ENCODE results near the gene MOCS1.

Gene MOCS1

GRCh38 chr6:39945626-39946025 is 11.4 kb upstream of the MOCS1 start:
- no peaks in the 10 kb centered on the region for H3K36me3 ChIP-seq (ENCODE audit: control insufficient read depth in 1 of 2, insufficient read depth in 2 of 2, low read depth in 1 of 2, low read length in 2 of 2)
- no peaks in the 10 kb centered on the region for H3K9me3 ChIP-seq (ENCODE audit: control insufficient read depth, low read length)
- H3K23ac ChIP-seq (ENCODE audit: low read length in 2 of 2), result no peak overlapping the region
- no peak overlapping the region for H3K27ac ChIP-seq (ENCODE audit: low read length, poor library complexity, severe bottlenecking)
- H3K9ac ChIP-seq (ENCODE audit: low read length), result no peak overlapping the region
- H3K4me2 ChIP-seq (ENCODE audit: low read length, poor library complexity, severe bottlenecking), result no peak overlapping the region
- peaks cover 7 to 12% of the 10 kb centered on the region in 2 experiments for H3K27me3 ChIP-seq (ENCODE audit: control insufficient read depth in 1 of 2, insufficient read depth in 1 of 2, low read length in 2 of 2)
- 97% methylated on average over 1 of the region's 1 CpG for WGBS
- no peak overlapping the region for H3K4me3 ChIP-seq (ENCODE audit: insufficient read depth in 1 of 2, low read depth in 1 of 2, low read length in 2 of 2)
- H2BK15ac ChIP-seq (ENCODE audit: low read depth, poor library complexity, severe bottlenecking), result no peak overlapping the region
- H2BK120ac ChIP-seq (ENCODE audit: low read depth, low read length), result no peak overlapping the region
- H3K18ac ChIP-seq (ENCODE audit: low read depth in 1 of 2, low read length in 2 of 2), result no peak overlapping the region
- no peak overlapping the region for H3K4ac ChIP-seq (ENCODE audit: low read depth in 1 of 2, low read length in 2 of 2)
- H2AFZ ChIP-seq (ENCODE audit: low read depth, low read length), result no peak overlapping the region
- no peak overlapping the region for H3K14ac ChIP-seq (ENCODE audit: low read length in 2 of 2)
- H2AK5ac ChIP-seq (ENCODE audit: low read length, severe bottlenecking), result no peak overlapping the region
- H4K8ac ChIP-seq (ENCODE audit: low read length), result no peak overlapping the region
- no peak overlapping the region for H4K91ac ChIP-seq (ENCODE audit: low read length)
- H2BK12ac ChIP-seq (ENCODE audit: low read length in 2 of 2), result no peak overlapping the region
- no peaks in the 10 kb centered on the region for H3K79me1 ChIP-seq (replicated peaks; ENCODE audit: low read length, poor library complexity, severe bottlenecking)
- no peak overlapping the region for H2BK5ac ChIP-seq (ENCODE audit: low read depth, low read length, poor library complexity, severe bottlenecking)
- DNase-seq, result no peak
- H3K4me1 ChIP-seq (ENCODE audit: control insufficient read depth, insufficient read depth, low read depth, low read length), result no peaks in the 10 kb centered on the region

- 87% methylated on average over 6 of the region's 7 CpGs for WGBS
- H4K8ac ChIP-seq (ENCODE audit: low read length), result no peak overlapping the region
- no peak overlapping the region for H2AFZ ChIP-seq (ENCODE audit: low read depth, low read length)
- no peak overlapping the region for H2AK5ac ChIP-seq (ENCODE audit: low read length, severe bottlenecking)
- H3K23ac ChIP-seq (ENCODE audit: low read length in 2 of 2), result no peak overlapping the region
- no peaks in the 10 kb centered on the region for H3K9me3 ChIP-seq (ENCODE audit: control insufficient read depth, low read length)
- H3K36me3 ChIP-seq (ENCODE audit: control insufficient read depth in 1 of 2, insufficient read depth in 2 of 2, low read depth in 1 of 2, low read length in 2 of 2), result no peaks in the 10 kb centered on the region
- H2BK15ac ChIP-seq (ENCODE audit: low read depth, poor library complexity, severe bottlenecking), result no peak overlapping the region
- no peak overlapping the region for H2BK120ac ChIP-seq (ENCODE audit: low read depth, low read length)
- H3K4ac ChIP-seq (ENCODE audit: low read depth in 1 of 2, low read length in 2 of 2), result no peak overlapping the region
- no peak overlapping the region for H3K27ac ChIP-seq (ENCODE audit: low read length, poor library complexity, severe bottlenecking)
- H4K91ac ChIP-seq (ENCODE audit: low read length), result no peak overlapping the region
- H3K4me3 ChIP-seq (ENCODE audit: insufficient read depth in 1 of 2, low read depth in 1 of 2, low read length in 2 of 2), result no peak overlapping the region
- no peak overlapping the region for H2BK12ac ChIP-seq (ENCODE audit: low read length in 2 of 2)
- no peak overlapping the region for H2BK5ac ChIP-seq (ENCODE audit: low read depth, low read length, poor library complexity, severe bottlenecking)
- no peak overlapping the region for H3K9ac ChIP-seq (ENCODE audit: low read length)
- H3K18ac ChIP-seq (ENCODE audit: low read depth in 1 of 2, low read length in 2 of 2), result no peak overlapping the region
- H3K14ac ChIP-seq (ENCODE audit: low read length in 2 of 2), result no peak overlapping the region
- H3K79me1 ChIP-seq (replicated peaks; ENCODE audit: low read length, poor library complexity, severe bottlenecking), result no peaks in the 10 kb centered on the region
- H3K4me2 ChIP-seq (ENCODE audit: low read length, poor library complexity, severe bottlenecking), result no peak overlapping the region
- no peak for DNase-seq
- H3K27me3 ChIP-seq (ENCODE audit: control insufficient read depth in 1 of 2, insufficient read depth in 1 of 2, low read length in 2 of 2), result peaks cover 0 to 5% of the 10 kb centered on the region in 2 experiments
- no peaks in the 10 kb centered on the region for H3K4me1 ChIP-seq (ENCODE audit: control insufficient read depth, insufficient read depth, low read depth, low read length)
These were observed 8.8 kb upstream of the MOCS1 start for GRCh38 chr6:39942903-39943580.

- Histone ChIP-seq H2AK5ac (ENCODE audit: low read length, severe bottlenecking) (no peak overlapping the region), H3K4ac (ENCODE audit: low read depth in 1 of 2, low read length in 2 of 2) (no peak overlapping the region), H3K9ac (ENCODE audit: low read length) (no peak overlapping the region), H3K14ac (ENCODE audit: low read length in 2 of 2) (no peak overlapping the region), H3K9me3 (ENCODE audit: control insufficient read depth, low read length) (no peaks in the 10 kb centered on the region), H2AFZ (ENCODE audit: low read depth, low read length) (no peak overlapping the region), H2BK5ac (ENCODE audit: low read depth, low read length, poor library complexity, severe bottlenecking) (no peak overlapping the region), H2BK120ac (ENCODE audit: low read depth, low read length) (no peak overlapping the region), H3K36me3 (ENCODE audit: control insufficient read depth in 1 of 2, insufficient read depth in 2 of 2, low read depth in 1 of 2, low read length in 2 of 2) (no peaks in the 10 kb centered on the region), H2BK15ac (ENCODE audit: low read depth, poor library complexity, severe bottlenecking) (no peak overlapping the region), H3K18ac (ENCODE audit: low read depth in 1 of 2, low read length in 2 of 2) (no peak overlapping the region), H3K4me3 (ENCODE audit: insufficient read depth in 1 of 2, low read depth in 1 of 2, low read length in 2 of 2) (no peak overlapping the region), H3K79me1 (replicated peaks; ENCODE audit: low read length, poor library complexity, severe bottlenecking) (no peaks in the 10 kb centered on the region), H2BK12ac (ENCODE audit: low read length in 2 of 2) (no peak overlapping the region), H3K23ac (ENCODE audit: low read length in 2 of 2) (no peak overlapping the region), H4K8ac (ENCODE audit: low read length) (no peak overlapping the region), H4K91ac (ENCODE audit: low read length) (no peak overlapping the region), H3K27ac (ENCODE audit: low read length, poor library complexity, severe bottlenecking) (no peak overlapping the region), H3K4me1 (ENCODE audit: control insufficient read depth, insufficient read depth, low read depth, low read length) (no peaks in the 10 kb centered on the region), H3K27me3 (ENCODE audit: control insufficient read depth in 1 of 2, insufficient read depth in 1 of 2, low read length in 2 of 2) (peaks cover 0 to 2% of the 10 kb centered on the region in 2 experiments), H3K4me2 (ENCODE audit: low read length, poor library complexity, severe bottlenecking) (no peak overlapping the region)
- DNase-seq, result no peak
- WGBS, result 87% methylated on average over 4 of the region's 4 CpGs
These were observed 7.6 kb upstream of the MOCS1 start for GRCh38 chr6:39941820-39942219.

GRCh38 chr6:39941138-39941537 is 6.9 kb upstream of the MOCS1 start:
- Histone ChIP-seq H3K79me1 (replicated peaks; ENCODE audit: low read length, poor library complexity, severe bottlenecking) (no peaks in the 10 kb centered on the region), H3K27me3 (ENCODE audit: control insufficient read depth in 1 of 2, insufficient read depth in 1 of 2, low read length in 2 of 2) (peaks cover 0 to 2% of the 10 kb centered on the region in 2 experiments), H4K91ac (ENCODE audit: low read length) (no peak overlapping the region), H3K4ac (ENCODE audit: low read depth in 1 of 2, low read length in 2 of 2) (no peak overlapping the region), H3K36me3 (ENCODE audit: control insufficient read depth in 1 of 2, insufficient read depth in 2 of 2, low read depth in 1 of 2, low read length in 2 of 2) (no peaks in the 10 kb centered on the region), H2BK15ac (ENCODE audit: low read depth, poor library complexity, severe bottlenecking) (no peak overlapping the region), H3K14ac (ENCODE audit: low read length in 2 of 2) (no peak overlapping the region), H3K27ac (ENCODE audit: low read length, poor library complexity, severe bottlenecking) (no peak overlapping the region), H3K4me1 (ENCODE audit: control insufficient read depth, insufficient read depth, low read depth, low read length) (no peaks in the 10 kb centered on the region), H2BK12ac (ENCODE audit: low read length in 2 of 2) (no peak overlapping the region), H2AK5ac (ENCODE audit: low read length, severe bottlenecking) (no peak overlapping the region), H3K18ac (ENCODE audit: low read depth in 1 of 2, low read length in 2 of 2) (no peak overlapping the region), H3K4me3 (ENCODE audit: insufficient read depth in 1 of 2, low read depth in 1 of 2, low read length in 2 of 2) (no peak overlapping the region), H3K4me2 (ENCODE audit: low read length, poor library complexity, severe bottlenecking) (no peak overlapping the region), H3K9me3 (ENCODE audit: control insufficient read depth, low read length) (no peaks in the 10 kb centered on the region), H2BK120ac (ENCODE audit: low read depth, low read length) (no peak overlapping the region), H4K8ac (ENCODE audit: low read length) (no peak overlapping the region), H3K23ac (ENCODE audit: low read length in 2 of 2) (no peak overlapping the region), H2BK5ac (ENCODE audit: low read depth, low read length, poor library complexity, severe bottlenecking) (no peak overlapping the region), H3K9ac (ENCODE audit: low read length) (no peak overlapping the region), H2AFZ (ENCODE audit: low read depth, low read length) (no peak overlapping the region)
- 95% methylated on average over 3 of the region's 6 CpGs for WGBS
- no peak for DNase-seq
